ENCODE data around the gene SCPEP1. TPM values are rescaled to one million over a fixed set of nuclear protein-coding genes. Genes with fewer than 3 reads are reported as not detected.
A peak's percentile ranks its signal among the peaks of the same experiment; 100 is the strongest.

Gene SCPEP1
- total RNA-seq, 1 experiment from 2014 or later, result 51.4 TPM

DNA sequence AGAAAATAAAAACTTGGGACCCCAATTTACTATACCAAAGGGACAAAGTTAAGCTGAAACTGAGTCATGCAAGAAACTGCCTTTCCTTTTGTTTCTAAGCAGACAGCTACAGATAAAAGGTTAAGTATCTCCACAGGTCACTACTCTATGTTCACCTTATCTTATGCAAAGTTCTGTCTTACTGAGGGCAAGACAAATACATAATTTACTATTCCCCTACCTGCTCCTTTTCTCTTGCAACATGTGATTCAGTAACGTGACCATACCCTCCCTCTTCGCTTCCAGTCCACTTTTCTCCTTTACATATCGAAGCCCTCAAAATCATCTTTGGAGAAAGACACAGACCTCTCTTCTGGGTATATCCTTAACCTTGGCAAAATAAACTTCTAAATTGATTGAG lies 42.3 kb downstream of the SCPEP1 start:
- H3K27ac Mint-ChIP-seq (ENCODE audit: low read depth, unreplicated experiment), result no peak overlapping the region
- H3K27me3 Mint-ChIP-seq (ENCODE audit: insufficient read depth, unreplicated experiment), result no peaks in the 10 kb centered on the region
- POLR2A ChIA-PET, result interaction anchor here (2.2 to 2.6 kb wide), 2 partner anchors 10 to 16 kb away, joined by 13 read pairs; no protein-coding TSS in a partner anchor
- intact Hi-C loops (cut with micrococcal nuclease), result no loop called here
- H3K36me3 Mint-ChIP-seq (ENCODE audit: insufficient read depth, unreplicated experiment), result no peaks in the 10 kb centered on the region
- H3K4me1 Mint-ChIP-seq (ENCODE audit: insufficient read depth, unreplicated experiment), result peaks cover 4% of the 10 kb centered on the region
- no peak for DNase-seq (ENCODE audit: unreplicated experiment)
- BruUV-seq (replicated peaks), result no TSS peak
- no peak overlapping the region for H3K4me3 Mint-ChIP-seq (ENCODE audit: unreplicated experiment)
- CTCF ChIA-PET, result interaction anchor here (0.7 to 2.1 kb wide), 3 partner anchors 11 to 46 kb away, joined by 3 to 9 read pairs (median 8); no protein-coding TSS in a partner anchor
- TF ChIP-seq, protein P1, sequence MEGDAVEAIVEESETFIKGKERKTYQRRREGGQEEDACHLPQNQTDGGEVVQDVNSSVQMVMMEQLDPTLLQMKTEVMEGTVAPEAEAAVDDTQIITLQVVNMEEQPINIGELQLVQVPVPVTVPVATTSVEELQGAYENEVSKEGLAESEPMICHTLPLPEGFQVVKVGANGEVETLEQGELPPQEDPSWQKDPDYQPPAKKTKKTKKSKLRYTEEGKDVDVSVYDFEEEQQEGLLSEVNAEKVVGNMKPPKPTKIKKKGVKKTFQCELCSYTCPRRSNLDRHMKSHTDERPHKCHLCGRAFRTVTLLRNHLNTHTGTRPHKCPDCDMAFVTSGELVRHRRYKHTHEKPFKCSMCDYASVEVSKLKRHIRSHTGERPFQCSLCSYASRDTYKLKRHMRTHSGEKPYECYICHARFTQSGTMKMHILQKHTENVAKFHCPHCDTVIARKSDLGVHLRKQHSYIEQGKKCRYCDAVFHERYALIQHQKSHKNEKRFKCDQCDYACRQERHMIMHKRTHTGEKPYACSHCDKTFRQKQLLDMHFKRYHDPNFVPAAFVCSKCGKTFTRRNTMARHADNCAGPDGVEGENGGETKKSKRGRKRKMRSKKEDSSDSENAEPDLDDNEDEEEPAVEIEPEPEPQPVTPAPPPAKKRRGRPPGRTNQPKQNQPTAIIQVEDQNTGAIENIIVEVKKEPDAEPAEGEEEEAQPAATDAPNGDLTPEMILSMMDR (IDR thresholded peaks at IDR 0.05; ENCODE audit: unreplicated experiment), result no peak
- H3K9me3 Mint-ChIP-seq (ENCODE audit: unreplicated experiment), result no peaks in the 10 kb centered on the region

GRCh38 chr17:57021226-57021940 lies 43.5 kb downstream of the SCPEP1 start:
- CTCF ChIA-PET, result interaction anchor here (0.6 to 2.1 kb wide), 5 partner anchors 9 to 201 kb away, joined by 3 to 9 read pairs (median 6); no protein-coding TSS in a partner anchor
- POLR2A ChIA-PET, result interaction anchor here (0.7 to 2.6 kb wide), 12 partner anchors 10 to 68 kb away, joined by 3 to 13 read pairs (median 4); partner anchors contain the start of gene AKAP1
- Mint-ChIP-seq H3K9me3 (ENCODE audit: unreplicated experiment) (no peaks in the 10 kb centered on the region), H3K27me3 (ENCODE audit: insufficient read depth, unreplicated experiment) (no peaks in the 10 kb centered on the region), H3K27ac (ENCODE audit: low read depth, unreplicated experiment) (no peak overlapping the region), H3K4me1 (ENCODE audit: insufficient read depth, unreplicated experiment) (peaks cover 4% of the 10 kb centered on the region), H3K36me3 (ENCODE audit: insufficient read depth, unreplicated experiment) (no peaks in the 10 kb centered on the region), H3K4me3 (ENCODE audit: unreplicated experiment) (no peak overlapping the region)
- TF ChIP-seq, protein P1 (IDR thresholded peaks at IDR 0.05; ENCODE audit: unreplicated experiment), result no peak
- no TSS peak for BruUV-seq (replicated peaks)
- intact Hi-C loops (cut with micrococcal nuclease), result no loop called here
- DNase-seq (ENCODE audit: unreplicated experiment), result peak; percentile 82

GRCh38 chr17:57025876-57026275 lies 47.9 kb downstream of the SCPEP1 start:
- Mint-ChIP-seq H3K27ac (ENCODE audit: low read depth, unreplicated experiment) (no peak overlapping the region), H3K36me3 (ENCODE audit: insufficient read depth, unreplicated experiment) (no peaks in the 10 kb centered on the region), H3K4me3 (ENCODE audit: unreplicated experiment) (no peak overlapping the region), H3K9me3 (ENCODE audit: unreplicated experiment) (no peaks in the 10 kb centered on the region), H3K27me3 (ENCODE audit: insufficient read depth, unreplicated experiment) (no peaks in the 10 kb centered on the region), H3K4me1 (ENCODE audit: insufficient read depth, unreplicated experiment) (no peaks in the 10 kb centered on the region)
- intact Hi-C loops (cut with micrococcal nuclease), result no loop called here
- DNase-seq (ENCODE audit: unreplicated experiment), result no peak
- BruUV-seq (replicated peaks), result no TSS peak
- ChIA-PET POLR2A (no interaction called here), CTCF (interaction anchor here (0.6 kb wide), 1 partner anchor 64 kb away, joined by 4 read pairs; no protein-coding TSS in a partner anchor)
- TF ChIP-seq, protein P1 (IDR thresholded peaks at IDR 0.05; ENCODE audit: unreplicated experiment), result no peak

DNA sequence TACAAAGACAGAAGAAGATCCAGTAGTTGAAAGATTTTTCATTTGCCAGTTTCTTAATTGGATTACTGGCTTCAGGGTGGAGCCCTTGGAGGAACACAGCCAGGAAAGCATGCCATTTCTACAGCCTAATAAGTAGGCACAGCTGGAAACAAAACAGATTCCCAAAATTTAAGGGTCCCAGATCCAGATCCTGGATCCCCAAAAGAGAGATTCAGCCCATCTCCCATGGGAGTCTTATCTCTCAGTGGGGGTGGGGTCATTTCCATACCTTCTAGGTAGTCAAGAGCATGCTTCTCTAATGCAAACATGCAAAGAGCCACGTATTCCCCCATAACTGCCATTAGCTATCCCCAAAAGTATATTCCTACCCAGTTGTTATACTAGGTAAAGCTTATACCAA lies 49.9 kb downstream of the SCPEP1 start:
- intact Hi-C loops (cut with micrococcal nuclease), result no loop called here
- BruUV-seq (replicated peaks), result no TSS peak
- DNase-seq (ENCODE audit: unreplicated experiment), result no peak
- no peaks in the 10 kb centered on the region for H3K27me3 Mint-ChIP-seq (ENCODE audit: insufficient read depth, unreplicated experiment)
- TF ChIP-seq, protein P1 (IDR thresholded peaks at IDR 0.05; ENCODE audit: unreplicated experiment), result no peak
- no peaks in the 10 kb centered on the region for H3K4me1 Mint-ChIP-seq (ENCODE audit: insufficient read depth, unreplicated experiment)
- ChIA-PET POLR2A (interaction anchor here (1.0 kb wide), 1 partner anchor 13 kb away, joined by 4 read pairs; no protein-coding TSS in a partner anchor), CTCF (interaction anchor here (0.7 to 0.9 kb wide), 2 partner anchors 18 to 20 kb away, joined by 3 read pairs; no protein-coding TSS in a partner anchor)
- no peak overlapping the region for H3K27ac Mint-ChIP-seq (ENCODE audit: low read depth, unreplicated experiment)
- no peaks in the 10 kb centered on the region for H3K9me3 Mint-ChIP-seq (ENCODE audit: unreplicated experiment)
- no peaks in the 10 kb centered on the region for H3K36me3 Mint-ChIP-seq (ENCODE audit: insufficient read depth, unreplicated experiment)
- no peak overlapping the region for H3K4me3 Mint-ChIP-seq (ENCODE audit: unreplicated experiment)
